Cerebellar cortex (tissue), 1 donor: ENCODE measurements around the gene FRMD4A.
"Not testable (repeated sequence)": the region's sequence is repeated elsewhere in the genome, so short reads cannot be mapped to it uniquely, and the experiment has no call there.

Experiments
- DNase-seq: peaks from one replicate; pipeline ENCODE4 v3.0.0-alpha.2; 2015; ENCODE audit warnings: low spot score

The FRMD4A gene

GRCh38 chr10:13950543-13950939, 380.2 kb downstream of the FRMD4A start:
- no peak for DNase-seq

- no peak for DNase-seq
Observed at GRCh38 chr10:13949844-13950542, 380.7 kb downstream of the FRMD4A start.

GRCh38 chr10:13946209-13946460, 384.6 kb downstream of the FRMD4A start:
- no peak for DNase-seq

- peak; percentile 34 for DNase-seq
Observed at GRCh38 chr10:13945390-13946208, 385.1 kb downstream of the FRMD4A start.

- DNase-seq, result no peak
Observed at GRCh38 chr10:13944823-13945222, 385.9 kb downstream of the FRMD4A start.

- no peak for DNase-seq
Observed at GRCh38 chr10:13943735-13944398, 386.9 kb downstream of the FRMD4A start.

- no peak for DNase-seq
Observed at GRCh38 chr10:13942035-13942434, 388.7 kb downstream of the FRMD4A start.

- DNase-seq, result no peak
Observed at GRCh38 chr10:13939391-13939790, 391.3 kb downstream of the FRMD4A start.

- DNase-seq, result no peak
Observed at GRCh38 chr10:13938950-13939349, 391.8 kb downstream of the FRMD4A start.

- DNase-seq, result no peak
Observed at GRCh38 chr10:13936826-13937225, 393.9 kb downstream of the FRMD4A start.

GRCh38 chr10:13930120-13930519, 400.6 kb downstream of the FRMD4A start:
- DNase-seq, result no peak

GRCh38 chr10:13928451-13928850, 402.3 kb downstream of the FRMD4A start:
- DNase-seq, result no peak

- no peak for DNase-seq
Observed at GRCh38 chr10:13925971-13926780, 404.5 kb downstream of the FRMD4A start.

GRCh38 chr10:13924040-13924725, 406.5 kb downstream of the FRMD4A start:
- DNase-seq, result no peak

- DNase-seq, result no peak
Observed at GRCh38 chr10:13922586-13922985, 408.1 kb downstream of the FRMD4A start.

- no peak for DNase-seq
Observed at GRCh38 chr10:13921941-13922340, 408.8 kb downstream of the FRMD4A start.

- not testable (repeated sequence) for DNase-seq
Observed at GRCh38 chr10:13921131-13921530, 409.6 kb downstream of the FRMD4A start.

- DNase-seq, result no peak
Observed at GRCh38 chr10:13920465-13920864, 410.3 kb downstream of the FRMD4A start.

GRCh38 chr10:13920031-13920430, 410.7 kb downstream of the FRMD4A start:
- DNase-seq, result no peak

- DNase-seq, result no peak
Observed at GRCh38 chr10:13917791-13918190, 412.9 kb downstream of the FRMD4A start.

- no peak for DNase-seq
Observed at GRCh38 chr10:13916384-13916947, 414.3 kb downstream of the FRMD4A start.
